CD4-positive, alpha-beta T cell treated with Interferon alpha-2 for 1 hour (primary cell): ENCODE data around the gene GTPBP2.
"Not testable (repeated sequence)": the region's sequence is repeated elsewhere in the genome, so short reads cannot be mapped to it uniquely, and the experiment has no call there.

Experiments used
- DNase-seq, 2 donors: peaks; one replicate each; pipeline ENCODE4 v3.0.0-alpha.2; 2020 to 2022

Gene GTPBP2

GRCh38 chr6:43658161-43658560 is 29.1 kb upstream of the GTPBP2 start:
- DNase-seq, result no peak

- no peak for DNase-seq
These were observed 28.2 kb upstream of the GTPBP2 start for GRCh38 chr6:43657221-43657802.

DNA sequence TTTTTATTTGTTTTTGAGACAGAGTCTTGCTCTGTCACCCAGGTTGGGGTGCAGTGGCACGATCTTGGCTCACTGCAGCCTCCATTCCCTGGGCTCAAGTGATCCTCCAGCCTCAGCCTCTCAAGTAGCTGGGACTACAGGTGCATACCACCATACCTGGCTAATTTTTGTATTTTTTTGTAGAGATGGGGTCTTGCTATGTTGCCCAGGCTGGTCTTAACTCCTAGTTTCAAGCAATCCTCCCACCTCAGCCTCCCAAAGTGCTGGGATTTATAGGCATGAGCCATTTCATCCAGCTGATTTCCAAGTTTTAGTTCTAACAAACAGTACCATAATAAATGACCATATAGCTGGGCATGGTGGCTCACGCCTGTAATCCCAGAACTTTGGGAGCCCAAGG is 23.8 kb upstream of the GTPBP2 start:
- not testable (repeated sequence) for DNase-seq

DNA sequence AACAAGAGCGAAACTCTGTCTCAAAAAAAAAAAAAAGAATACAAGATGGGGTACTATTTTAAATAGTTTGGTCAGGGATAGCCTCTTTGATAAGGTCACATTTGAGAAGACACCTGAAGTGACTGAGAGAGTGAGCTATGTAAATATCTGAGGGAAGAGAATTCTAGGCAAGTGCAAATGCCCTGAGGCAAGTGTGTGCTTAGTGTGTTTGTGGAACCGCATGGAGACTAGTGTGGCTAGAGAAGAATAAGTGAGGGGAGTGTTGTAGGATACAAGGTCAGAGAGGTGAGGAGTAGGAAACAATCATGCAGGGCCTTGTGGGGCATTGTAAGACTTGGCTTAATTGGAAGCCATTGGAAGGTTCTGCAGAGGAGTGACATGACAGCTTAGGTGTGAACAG is 19.2 kb upstream of the GTPBP2 start:
- no peak for DNase-seq

GRCh38 chr6:43647613-43648012 is 18.5 kb upstream of the GTPBP2 start:
- DNase-seq, result no peak

- DNase-seq, result no peak
These were observed 16.5 kb upstream of the GTPBP2 start for GRCh38 chr6:43645613-43645964.

DNA sequence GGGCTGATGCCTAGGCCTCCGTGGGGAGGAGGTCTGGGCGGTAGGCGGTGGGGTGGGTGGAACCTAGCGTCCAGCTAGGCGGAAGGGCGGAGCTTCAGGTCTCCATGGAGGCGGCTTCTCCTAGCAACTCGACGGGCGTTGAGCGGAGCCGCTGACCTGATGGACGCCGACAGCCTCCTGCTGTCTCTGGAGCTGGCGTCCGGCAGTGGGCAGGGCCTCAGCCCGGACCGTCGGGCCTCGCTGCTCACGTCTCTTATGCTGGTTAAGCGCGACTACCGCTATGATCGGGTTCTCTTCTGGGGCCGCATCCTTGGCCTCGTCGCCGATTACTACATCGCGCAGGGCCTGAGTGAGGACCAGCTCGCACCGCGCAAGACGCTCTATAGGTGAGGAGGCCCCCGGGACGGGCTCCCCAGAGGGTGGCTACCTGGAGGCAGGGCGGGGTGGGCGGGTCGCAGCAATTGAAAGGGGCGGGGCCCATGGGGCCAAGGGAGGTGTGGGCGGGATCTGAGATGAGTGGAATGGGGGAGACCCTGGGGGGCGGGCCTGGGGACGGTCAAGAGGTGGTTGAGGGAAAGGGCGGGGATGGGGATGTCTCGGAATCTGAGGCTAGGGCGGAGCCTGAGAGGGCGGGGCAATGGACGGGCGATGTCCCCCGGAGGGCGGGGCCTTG is 16.0 kb upstream of the GTPBP2 start, which contains the start of gene RSPH9:
TSS of gene RSPH9 (plus strand) at position 97 of the 673 bp plus-strand sequence. CDS start at position 160, 63 bp downstream.
- peak; percentile 74 to 78 for DNase-seq

- no peak for DNase-seq
These were observed 11.1 kb upstream of the GTPBP2 start for GRCh38 chr6:43639984-43640800.

DNA sequence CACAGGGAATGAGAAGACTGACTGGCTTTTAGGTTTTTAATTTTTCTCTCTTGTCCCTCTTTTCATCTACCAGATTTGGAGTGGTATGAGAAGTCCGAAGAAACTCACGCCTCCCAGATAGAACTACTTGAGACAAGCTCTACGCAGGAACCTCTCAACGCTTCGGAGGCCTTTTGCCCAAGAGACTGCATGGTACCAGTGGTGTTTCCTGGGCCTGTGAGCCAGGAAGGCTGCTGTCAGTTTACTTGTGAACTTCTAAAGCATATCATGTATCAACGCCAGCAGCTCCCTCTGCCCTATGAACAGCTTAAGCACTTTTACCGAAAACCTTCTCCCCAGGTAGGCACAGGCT is 7.2 kb upstream of the GTPBP2 start:
- peak in 1 of 2 donors; percentile 24 for DNase-seq

DNA sequence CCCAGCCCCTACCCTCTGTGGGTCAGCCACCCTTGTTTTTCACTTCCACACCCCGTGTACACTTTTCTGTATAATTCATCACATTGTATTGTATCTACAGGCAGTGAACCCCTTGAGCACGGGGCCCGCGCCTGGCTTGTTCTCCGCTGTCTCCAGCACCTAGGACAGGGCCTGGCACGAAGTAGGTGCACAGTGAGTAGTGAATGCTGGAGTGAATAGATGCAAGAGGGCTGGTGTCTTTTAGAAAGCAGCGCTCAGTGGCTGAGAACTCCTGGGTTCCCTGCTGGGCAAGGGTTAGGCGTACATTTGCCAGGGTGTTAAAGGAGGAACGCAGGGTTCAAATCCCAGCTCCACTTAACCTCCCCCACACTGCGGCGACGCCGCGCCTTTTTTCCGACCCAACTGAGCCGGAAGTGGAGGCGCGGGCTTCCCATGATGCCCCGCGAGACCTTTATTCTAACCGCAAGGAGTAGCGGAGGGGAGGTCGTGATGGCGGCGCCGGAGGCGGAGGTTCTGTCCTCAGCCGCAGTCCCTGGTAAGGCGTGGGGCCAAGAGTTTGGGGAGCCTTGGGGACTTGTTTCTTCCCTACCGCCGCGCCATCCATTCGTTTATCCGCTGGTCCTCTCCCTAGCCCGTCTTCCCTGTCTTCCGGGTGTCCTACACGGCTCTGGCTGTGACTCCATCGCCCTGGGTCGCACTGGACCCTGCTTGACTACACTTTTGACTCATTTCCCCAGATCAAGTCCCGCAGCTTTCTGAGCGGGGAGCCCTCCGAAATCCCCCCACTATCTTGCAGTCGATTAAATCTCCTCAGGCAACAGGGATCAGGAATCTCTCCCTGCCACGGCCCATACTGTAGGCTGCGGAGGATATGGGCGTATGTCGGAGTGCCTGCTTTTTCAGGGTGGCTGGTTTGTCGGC is 6.6 kb upstream of the GTPBP2 start, which contains the start of gene MAD2L1BP:
TSS of gene MAD2L1BP (plus strand) at position 454 of the 921 bp plus-strand sequence. CDS start at position 490, 36 bp downstream.
- peak; percentile 76 to 86 for DNase-seq

- DNase-seq, result no peak
These were observed 5.7 kb upstream of the GTPBP2 start for GRCh38 chr6:43634702-43635303.

- not testable (repeated sequence) for DNase-seq
These were observed 3.9 kb upstream of the GTPBP2 start for GRCh38 chr6:43633002-43633401.

- no peak for DNase-seq
These were observed 2.0 kb upstream of the GTPBP2 start for GRCh38 chr6:43630980-43631619.

GRCh38 chr6:43629505-43630300 is 639 bp upstream of the GTPBP2 start:
- DNase-seq, result peak; percentile 97 to 98

DNA sequence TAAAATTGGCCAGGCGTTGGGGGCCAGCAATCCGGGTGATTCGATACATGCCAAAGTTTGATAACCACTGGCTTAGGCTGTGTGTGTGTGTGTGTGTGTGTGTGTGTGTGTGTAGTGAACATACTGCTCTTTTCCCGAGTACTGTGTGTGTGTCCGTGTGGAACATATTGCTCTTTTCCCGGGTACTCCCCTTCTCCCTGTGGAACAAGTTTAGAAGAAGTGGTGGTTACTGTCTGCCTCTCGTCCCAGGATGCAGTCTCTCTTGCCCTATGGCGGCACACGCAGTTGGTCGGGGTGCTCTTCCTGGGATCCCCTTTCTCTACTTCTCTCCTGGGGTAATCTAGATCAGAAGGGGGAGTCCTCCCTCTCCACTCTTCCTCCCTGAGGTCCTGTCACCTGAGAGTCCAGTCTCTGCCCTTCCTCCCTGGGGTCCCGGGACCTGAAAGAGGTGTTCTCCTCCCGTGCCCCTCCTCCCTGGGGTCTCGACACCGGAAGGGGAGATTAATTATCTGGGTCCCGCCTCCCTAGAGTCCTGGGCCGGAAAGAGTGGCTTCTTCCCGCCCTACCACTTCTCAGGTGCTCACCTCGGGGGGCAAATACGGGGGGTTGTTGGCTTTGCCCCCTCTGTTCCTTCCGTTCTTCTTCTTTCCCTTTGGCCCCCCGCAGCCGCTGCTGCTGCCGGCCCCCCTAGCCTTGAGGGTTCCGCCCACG is 516 bp downstream of the GTPBP2 start:
- DNase-seq, result peak; percentile 53 to 73

- peak in 1 of 2 donors; percentile 63 for DNase-seq
These were observed 1.8 kb downstream of the GTPBP2 start for GRCh38 chr6:43627008-43627825.

GRCh38 chr6:43625393-43625992 is 3.6 kb downstream of the GTPBP2 start:
- no peak for DNase-seq

- no peak for DNase-seq
These were observed 4.2 kb downstream of the GTPBP2 start for GRCh38 chr6:43624786-43625288.
